HG03039 (cell line): ENCODE measurements around the gene BSPRY.
"Not testable (repeated sequence)": the region's sequence is repeated elsewhere in the genome, so short reads cannot be mapped to it uniquely, and the experiment has no call there.

Source experiments
- ATAC-seq: cut with Tn5 transposase; IDR thresholded peaks from one replicate; pipeline ENCODE4 v1.9.1; 2021; ENCODE audit warnings: mild to moderate bottlenecking, moderate library complexity; ENCODE audit not compliant: unreplicated experiment

The BSPRY gene

DNA sequence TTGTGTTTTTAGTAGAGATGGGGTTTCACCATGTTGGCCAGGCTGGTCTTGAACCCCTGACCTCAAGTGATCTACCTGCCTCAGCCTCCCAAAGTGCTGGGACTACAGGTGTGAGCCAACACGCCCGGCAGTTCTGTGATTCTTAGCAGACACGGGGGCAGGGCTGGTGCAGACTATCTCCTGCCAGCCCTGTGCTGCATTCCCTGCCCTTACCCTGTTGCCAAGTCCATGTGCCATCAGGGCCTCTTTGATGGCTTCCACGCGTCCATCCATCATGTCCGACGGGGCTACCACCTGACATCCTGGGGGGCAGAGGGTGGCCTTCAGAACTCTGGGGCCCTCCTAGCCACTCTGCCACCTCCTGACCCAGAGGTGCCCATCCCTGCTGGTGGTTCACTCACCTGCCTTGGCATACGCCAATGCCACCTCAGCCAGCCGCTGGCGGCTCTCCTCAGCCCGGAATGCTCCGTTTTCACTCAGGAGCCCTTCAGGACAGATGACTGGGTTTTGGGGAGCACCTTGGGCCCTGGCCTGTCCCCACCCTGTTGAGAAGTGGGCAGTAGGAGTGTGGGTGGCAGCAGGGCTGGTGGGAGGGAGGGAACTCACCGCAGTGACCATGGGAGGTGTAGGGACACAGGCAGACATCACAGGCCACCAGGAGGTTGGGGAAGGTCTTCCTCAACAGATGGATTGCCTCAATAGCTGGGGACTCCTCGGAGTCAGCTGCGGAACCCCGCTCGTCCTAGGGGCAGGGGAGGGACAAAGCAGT lies 41.0 kb downstream of the BSPRY start:
- ATAC-seq: no peak

DNA sequence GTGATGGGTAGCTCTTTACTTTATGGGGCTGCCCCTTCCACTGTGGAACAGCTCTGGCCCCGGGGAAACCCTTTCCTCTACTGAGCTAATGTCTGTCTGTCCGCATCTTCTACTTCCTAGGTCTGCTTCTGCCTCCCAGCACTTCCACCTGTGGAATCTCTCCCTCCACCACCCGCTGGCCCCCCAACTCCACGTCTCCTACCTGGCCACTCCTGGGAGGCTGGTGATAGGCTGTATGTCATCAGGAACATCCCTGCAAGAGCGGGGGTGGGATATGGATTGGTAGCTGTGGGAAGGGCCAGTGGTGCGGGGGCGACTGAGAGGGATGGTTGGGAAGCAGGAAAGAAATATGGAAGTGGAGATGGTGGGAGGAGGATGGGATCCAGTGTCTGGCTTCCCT lies 42.6 kb downstream of the BSPRY start:
- ATAC-seq: no peak

DNA sequence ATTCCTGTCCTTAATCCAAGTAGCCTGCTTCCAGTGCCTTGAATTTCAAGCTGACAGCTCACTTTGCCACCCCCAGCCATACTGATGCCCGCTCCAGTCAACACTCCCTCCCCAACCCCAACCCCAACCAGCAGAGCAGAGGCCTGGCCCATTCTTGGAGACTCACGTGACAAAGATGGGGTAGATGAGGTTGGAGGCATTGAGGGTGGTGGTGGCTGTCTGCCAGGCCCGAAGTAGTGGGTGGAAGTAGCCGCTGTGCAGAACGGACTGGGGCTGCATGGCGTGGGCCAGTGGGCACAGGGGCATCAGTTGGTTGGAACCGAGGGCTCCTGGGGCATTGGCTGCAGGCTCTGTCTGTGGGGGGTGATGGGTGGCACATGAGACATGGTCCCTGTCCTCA lies 43.9 kb downstream of the BSPRY start:
- no peak for ATAC-seq

DNA sequence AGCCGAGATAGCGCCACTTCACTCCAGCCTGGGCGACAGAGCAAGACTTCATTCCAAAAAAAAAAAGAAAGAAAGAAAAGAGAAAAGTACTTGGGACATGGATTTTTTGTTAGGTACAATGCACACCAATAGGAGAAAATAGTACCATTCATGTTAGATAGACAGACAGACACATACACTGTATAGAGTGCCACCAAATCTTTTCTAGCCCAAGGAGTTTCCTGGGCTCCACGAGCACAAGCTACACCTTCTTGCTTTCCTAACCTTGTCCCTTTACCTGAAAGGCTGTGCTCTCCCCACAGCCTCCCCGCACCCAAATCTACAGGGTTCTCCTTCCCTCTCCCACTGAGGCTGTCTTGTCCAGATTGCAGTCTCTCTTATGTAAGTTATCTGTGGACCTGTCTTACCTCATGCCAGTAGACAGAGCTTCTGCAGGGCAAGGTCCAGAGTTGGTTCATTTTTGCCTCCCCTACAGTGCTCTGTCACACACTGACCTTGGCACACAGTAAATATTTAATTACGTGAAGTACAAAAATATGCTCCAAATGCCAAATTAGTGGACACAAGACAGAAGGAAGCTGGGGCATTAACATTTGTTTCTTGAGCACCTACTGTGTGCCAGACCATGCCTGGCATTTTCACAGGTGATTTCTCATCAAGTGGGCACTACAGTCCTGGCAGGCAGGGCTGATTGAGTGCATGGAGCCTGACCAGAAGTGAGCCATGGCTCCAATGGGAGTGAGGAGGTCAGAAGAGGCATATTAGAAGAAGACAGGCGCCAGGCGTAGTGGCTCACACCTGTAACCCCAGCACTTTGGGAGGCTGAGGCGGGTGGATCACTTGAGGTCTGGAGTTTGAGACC lies 45.9 kb downstream of the BSPRY start:
- ATAC-seq: no peak

DNA sequence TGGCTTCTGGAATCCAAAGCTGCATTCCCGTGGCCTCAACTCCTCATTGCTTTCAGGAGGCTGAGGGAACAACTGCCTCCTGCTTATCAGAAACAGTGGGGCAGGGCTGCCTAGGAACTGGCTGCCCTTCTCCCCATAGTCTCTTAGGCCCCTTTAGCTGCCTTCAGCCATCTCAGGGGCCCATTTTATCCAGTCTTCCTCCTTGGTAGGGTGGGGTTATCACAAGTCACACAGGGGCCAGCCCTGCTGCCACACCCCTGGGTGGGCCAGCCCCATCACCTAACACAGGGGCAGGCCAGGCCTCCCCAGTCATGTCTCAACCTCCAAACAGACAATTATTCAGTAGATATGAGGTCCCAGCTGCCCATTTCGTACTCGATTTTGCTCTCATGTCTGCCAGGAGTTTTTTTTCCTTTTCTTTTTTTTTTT lies 47.9 kb downstream of the BSPRY start:
- ATAC-seq: no peak

DNA sequence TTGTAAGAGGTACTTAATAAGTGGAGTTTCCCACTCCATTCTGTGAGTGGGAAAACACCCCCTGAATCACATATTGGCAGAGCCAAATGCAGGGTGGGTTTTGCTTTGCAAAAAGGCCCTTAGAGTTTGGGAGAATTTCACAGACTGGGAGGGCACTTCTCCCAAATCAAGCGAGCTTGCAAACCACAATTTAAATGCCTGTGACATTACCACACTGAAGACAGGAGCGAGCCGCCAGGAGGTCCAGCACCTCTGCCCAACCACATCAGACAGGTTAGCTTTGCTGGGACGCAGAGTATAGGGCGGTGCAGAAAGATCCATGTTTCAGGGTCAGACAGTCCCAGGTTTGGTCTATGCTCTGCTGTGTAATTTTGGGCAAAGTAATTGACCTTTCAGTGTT lies 49.5 kb downstream of the BSPRY start:
- no peak for ATAC-seq

DNA sequence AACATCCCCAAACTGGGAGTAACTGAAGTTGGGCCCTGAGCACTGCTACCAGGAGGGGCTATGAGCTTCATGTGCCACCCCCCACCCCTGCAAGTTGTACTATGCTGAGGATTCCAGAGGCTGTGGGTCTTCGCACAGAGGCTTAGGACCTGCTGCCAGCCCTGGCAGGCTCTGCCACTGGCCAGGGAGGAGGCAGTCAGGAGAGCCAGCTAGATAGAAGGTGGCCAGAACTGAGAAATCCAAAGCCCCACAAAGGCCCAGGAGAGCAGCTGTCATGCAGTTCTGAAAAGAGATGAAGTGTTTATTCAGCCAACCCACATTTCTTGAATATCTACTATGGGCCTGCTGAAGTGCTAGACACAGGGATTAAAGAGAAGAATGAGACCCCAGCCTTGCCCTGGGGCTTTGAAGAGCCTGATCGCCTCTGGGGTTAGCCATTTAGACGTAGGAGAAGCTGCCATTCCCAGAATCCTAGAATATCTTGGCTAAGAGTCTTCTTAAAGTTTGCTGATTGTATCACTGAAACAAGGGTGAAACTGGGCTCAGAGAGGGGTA lies 50.4 kb downstream of the BSPRY start:
- no peak for ATAC-seq

DNA sequence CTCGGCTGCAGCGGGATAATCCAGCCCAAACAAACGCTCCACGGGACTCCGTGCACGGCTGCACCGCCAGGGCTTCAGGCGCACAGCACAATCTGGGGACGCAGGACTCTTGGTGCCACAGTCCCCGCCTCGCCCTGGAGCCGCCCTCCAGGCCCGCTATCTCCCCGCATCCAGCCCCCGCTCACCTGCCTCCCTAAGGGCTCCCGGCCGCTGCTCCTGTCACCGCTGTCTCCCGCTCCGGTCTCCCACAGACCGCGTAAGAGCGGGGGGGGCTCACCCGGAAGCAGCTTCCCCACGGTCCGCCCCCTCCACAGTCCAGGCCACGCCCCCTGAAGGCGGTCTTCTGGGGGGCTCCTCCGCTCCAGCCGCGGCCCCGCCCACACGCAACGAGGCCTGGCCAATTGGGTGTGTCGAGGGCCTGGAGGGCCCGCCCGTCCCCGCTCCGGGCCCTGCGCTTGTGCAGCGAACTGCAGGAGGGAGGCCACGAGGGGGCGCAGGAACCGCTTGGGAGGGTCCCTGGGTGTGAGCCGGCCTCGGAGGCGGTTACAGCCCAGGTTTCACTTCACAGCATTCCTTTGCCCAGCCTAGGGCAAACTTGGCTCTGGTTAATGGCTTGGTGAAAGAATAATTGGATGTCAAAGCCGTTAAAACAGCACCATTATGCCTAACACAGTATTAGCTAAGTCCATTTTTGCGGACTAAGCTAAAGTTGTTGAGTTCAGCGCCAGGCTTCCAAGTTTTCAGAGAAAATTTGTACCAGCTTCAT lies 51.9 kb downstream of the BSPRY start, which contains the start of gene ALAD:
Gene ALAD, minus strand, starts transcription at position 258 of the 766 bp plus-strand sequence. CDS start 7,725 bp downstream, outside the sequence.
- peak; percentile 96 for ATAC-seq

DNA sequence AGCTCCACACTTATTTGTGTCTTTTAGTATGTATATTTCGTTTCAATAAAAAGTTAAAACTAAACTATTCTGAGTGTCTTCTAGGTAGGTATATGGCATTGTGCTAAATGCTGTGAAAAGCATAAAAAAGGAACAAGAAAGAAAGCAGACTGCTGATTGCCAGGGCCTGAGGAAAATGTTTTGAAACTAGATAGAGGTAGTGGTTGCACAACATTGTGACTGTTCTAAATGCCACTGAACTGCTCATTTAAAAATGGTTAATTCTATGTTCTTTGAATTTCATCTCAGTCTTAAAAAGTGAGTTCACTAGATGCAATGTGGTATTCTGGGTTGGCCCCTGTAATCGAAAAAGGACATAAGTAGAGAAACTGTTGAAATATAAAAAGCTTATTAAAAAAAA lies 54.3 kb downstream of the BSPRY start:
- ATAC-seq: no peak

DNA sequence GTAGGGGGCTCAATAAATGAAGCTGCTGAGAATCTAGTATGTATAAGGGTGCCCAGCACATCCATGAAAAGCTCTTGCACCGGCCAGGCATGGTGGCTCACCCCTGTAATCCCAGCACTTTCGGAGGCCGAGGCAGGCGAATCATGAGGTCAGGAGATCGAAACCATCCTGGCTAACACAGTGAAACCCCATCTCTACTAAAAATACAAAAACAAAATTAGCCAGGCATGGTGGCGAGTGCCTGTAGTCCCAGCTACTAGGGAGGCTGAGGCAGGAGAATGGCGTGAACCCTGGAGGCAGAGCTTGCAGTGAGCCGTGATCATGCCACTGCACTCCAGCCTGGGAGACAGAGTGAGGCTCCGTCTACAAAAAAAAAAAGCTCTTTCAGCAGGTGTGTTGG lies 57.0 kb downstream of the BSPRY start:
- ATAC-seq: not testable (repeated sequence)

DNA sequence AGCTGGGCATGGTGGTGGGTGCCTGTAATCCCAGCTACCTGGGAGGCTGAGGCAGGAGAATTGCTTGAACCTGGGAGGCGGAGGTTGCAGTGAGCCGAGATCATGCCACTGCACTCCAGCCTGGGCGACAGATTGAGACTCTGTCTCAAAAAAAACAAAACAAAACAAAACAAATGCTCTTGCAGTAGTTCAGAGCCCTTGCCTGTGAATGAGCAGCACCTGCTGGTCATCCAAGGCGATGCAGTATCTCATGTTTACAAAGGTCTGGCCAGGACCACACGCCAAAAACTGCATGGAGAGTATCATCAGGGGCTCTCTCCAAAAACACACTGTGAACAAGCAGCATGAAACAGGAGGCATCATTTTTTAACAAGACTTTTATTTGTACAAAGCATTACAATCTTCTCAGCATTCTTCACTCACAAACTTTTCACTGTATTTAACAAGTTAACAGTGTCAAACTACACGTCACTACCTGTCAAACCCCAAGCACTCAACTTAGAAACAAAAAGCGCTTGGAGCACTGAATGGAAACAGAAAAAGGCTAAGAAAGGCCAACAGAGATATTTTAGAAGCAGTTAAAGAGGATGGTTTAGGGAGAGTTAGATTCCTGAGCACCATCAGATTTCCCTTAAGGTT lies 57.7 kb downstream of the BSPRY start:
- ATAC-seq: not testable (repeated sequence)

DNA sequence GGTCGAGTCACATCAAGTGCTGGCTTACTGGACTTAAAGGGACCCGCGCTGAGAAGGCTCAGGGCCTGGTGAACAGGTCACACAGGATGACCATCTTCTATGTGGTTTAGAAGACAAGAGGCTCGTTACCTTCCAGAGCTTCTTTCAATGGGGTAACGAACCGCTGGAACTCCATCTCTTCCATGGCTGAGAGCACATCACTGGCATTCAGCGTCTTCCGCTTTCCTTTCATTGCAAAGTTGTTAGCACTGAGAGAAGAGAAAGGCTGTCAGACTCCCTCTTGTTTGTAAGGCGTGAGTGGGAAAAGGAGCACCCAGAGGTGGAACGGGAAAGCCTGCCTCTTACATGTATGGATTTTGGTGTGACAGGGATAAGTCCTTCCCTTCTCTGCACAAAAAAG lies 60.1 kb downstream of the BSPRY start:
- no peak for ATAC-seq

DNA sequence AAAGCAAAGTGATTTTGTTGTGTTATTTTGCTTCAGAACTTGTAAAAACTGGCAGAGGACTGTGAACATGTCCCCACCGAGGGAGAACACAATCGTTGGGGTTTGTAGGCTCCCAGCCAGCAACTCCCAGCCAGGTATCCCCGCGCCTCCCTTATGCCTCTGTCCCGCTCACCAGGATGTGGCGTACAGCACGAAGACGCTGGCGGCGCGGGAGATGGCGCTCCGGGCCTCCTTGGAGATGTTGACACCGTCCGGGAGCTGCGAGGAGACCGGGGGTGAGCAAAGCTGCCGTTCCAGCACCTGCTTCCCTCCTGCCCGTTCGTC lies 60.5 kb downstream of the BSPRY start:
- peak; percentile 4 for ATAC-seq

DNA sequence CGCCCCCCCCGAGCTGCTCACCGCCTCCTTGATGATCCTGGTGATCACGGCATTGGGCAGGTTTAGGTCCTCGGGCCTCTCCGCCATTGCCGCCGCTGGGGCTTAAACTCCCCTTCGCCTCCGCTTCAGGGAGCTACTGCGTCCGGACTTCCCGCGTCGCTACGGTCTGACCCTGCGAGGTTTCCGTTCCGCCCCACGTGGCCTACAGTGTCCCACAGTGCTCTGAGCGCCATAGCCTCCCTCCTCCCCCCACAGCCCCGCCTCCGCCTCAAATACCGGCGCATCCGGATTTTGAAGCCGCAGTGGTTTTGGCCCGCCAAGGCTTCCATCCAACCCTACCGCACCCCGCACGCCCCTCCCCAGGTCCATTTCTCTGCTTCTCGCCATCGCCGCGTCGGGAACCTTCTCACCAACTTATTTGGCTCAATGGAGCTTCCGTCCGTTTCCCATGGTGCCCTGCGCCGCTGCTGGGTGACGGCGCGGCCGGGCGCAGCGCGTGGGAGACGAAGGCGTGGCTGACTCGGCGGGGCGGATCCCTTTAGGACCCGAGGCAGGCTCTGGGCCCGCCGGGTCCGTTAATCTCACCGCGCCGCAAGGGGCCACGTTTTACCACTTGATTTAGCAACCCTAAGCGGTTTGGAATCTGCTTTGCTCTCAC lies 61.0 kb downstream of the BSPRY start, which contains the start of the genes C9orf43 and POLE3:
Gene C9orf43, plus strand, starts transcription at position 541 of the 658 bp plus-strand sequence. CDS start 2,747 bp downstream, outside the sequence.
Gene POLE3, minus strand, starts transcription at position 469 of the 658 bp plus-strand sequence. Its CDS starts 382 bp downstream, at position 87.
- peak; percentile 89 for ATAC-seq

DNA sequence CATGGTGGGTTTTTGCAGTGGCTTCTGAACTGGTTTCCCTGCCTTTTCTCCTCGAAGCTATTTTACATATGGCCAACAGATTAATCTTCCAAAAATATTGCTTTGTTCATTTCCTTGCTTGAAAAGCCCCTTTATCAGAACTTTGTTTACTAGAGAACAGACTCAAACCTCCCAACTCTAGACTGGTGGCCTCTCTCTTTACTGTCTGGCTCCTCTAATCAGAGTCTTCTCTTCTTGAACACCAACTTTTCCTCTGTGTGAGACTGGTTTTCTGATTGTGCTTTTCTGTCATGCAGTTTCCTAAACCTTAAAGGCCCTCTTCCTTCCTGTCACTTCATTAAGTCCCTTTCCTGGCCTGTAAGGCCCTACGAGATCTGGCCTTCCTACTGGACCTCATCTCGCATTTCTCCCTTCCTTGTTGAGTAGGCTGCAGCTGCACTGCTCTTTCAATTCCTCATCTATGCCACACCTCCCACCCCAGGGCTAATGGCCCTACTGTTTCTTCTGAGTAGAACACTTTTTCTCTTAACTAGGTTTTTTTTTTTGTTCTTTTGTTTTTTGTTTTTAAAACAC lies 66.9 kb downstream of the BSPRY start:
- peak; percentile 86 for ATAC-seq

DNA sequence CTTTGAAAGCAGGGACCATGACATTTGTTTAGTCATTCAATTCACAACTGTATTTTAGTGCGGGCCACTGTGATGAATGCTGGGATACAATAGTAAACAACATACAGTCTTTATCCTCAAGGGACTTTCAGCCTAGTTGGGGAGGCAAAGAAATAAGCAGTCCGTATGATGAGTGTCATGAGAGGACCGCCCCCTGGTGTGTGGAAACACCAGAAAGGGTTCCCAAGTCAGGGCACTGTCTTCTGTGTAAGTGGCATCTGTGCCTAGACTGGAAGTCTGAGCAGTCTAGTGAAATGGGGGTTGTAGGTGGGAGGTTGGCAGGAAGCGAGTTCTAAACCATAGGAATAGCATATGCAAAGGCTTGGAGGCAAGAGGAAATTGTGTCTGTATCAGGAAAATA lies 68.0 kb downstream of the BSPRY start:
- no peak for ATAC-seq
